ENCODE measurements around the gene DMKN.

DNA sequence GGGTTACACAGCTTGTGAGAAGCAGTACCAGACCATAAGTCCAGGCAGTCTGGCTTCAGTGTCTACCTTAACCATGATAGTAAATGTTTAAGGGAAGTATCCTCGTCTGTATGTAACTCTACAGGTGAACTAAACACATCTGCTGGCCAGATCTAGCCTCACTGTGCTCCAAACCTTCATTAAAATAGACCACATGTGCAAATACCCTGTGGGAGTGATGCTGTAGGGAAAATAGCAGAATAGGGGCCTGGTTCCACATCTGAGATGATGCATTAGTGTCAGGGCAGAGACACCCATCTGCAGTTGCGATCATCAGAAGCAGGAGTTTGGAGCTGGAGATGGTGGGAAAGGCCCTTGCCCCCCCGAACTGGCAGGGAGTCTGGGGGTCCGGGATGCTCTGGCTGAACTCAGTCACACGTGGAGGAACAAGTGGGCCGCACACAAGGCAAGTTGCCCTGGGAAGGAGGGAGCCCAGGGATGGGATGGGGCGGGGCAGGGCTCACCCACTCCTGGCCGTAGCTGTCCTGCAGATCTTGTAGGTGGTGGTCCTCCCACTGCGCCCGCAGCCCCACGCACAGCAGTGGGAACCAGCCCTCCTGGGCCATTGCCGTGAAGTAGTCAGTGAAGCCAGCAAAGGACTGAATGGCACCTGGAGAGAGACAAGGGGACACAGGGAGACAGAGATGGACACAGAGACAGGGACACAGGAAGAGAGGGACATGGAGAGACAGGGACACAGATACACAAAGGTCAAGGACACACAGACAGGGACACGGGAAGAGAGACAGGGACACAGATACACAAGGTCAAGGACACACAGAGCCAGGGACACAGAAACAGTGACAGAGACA is 39.3 kb upstream of the DMKN start:
- TF ChIP-seq, protein P1, sequence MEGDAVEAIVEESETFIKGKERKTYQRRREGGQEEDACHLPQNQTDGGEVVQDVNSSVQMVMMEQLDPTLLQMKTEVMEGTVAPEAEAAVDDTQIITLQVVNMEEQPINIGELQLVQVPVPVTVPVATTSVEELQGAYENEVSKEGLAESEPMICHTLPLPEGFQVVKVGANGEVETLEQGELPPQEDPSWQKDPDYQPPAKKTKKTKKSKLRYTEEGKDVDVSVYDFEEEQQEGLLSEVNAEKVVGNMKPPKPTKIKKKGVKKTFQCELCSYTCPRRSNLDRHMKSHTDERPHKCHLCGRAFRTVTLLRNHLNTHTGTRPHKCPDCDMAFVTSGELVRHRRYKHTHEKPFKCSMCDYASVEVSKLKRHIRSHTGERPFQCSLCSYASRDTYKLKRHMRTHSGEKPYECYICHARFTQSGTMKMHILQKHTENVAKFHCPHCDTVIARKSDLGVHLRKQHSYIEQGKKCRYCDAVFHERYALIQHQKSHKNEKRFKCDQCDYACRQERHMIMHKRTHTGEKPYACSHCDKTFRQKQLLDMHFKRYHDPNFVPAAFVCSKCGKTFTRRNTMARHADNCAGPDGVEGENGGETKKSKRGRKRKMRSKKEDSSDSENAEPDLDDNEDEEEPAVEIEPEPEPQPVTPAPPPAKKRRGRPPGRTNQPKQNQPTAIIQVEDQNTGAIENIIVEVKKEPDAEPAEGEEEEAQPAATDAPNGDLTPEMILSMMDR (IDR thresholded peaks at IDR 0.05): no peak
- no peak for TF ChIP-seq POLR2A (IDR thresholded peaks at IDR 0.05)
